ENCODE results near the gene SNX25.
"Not testable (repeated sequence)": the region's sequence is repeated elsewhere in the genome, so short reads cannot be mapped to it uniquely, and the experiment has no call there.

The SNX25 gene
- 43.4 to 49.1 reads per million in 2 donors for total RNA-seq

DNA sequence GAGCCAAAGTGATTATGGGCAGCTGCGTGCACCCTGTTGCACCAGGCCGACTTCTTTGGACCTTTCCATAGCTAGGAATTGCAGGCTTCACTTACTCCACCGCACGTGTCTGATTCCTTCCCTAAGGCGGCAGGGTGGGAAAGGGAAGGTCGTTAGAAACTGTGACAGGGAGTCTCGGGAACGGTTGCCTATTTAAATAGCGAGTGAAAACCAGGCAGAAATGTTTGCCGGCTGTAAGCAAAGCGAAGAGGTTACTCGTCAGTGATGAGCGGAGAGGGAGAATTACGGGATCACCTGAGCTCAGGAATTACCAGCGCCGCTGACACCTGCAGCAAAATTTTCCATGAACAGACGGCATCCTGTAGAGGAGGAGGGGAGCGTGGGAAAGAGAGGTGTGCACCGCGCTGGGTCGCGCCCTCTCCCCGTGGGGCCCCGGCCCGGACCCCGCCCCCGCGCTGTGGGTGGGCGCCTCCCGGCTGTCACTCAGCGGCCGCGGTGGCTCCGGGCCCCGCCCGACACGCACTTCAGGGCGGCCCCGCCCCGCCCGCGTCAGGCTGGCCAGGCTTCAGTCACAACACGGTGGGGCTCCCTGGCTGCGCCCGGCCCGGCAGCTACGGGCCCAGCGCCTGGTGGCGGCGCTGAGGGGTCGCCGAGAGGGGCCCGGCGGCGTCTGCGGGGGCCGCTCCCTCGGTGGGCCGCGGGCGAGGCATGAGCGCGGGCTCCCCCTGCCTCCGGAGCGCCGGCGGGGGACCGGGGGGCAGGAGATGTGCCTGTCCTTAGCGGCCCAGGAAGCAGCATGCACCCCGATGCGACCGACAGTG, at the start of gene SNX25:
Gene SNX25 (plus strand): TSS at position 568 of the 821 bp plus-strand sequence. CDS start 229 bp downstream, at position 797.
- DNase-seq: peak; percentile 82

DNA sequence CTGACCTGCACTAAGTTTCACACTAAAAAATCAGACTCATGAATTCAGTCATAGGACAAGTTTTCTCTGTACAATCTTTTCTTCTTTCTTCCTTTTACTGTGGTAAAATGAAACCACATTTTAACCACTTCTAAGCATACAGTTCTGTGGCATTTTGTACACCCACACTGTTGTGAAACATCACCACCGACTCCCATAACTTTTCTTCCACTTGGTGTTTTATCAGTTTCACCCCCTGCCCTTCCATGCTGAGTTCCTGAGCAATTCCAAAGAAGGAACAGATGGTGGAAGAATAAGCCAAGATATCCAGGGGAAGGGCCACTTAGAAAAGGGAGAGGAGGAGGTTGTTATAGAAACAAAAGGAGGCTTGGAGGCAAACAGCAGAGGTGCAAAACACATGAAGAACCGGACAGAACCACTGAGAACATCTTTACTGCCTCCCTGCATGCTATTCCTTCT, 43.8 kb upstream of the SNX25 start:
- no peak for DNase-seq

DNA sequence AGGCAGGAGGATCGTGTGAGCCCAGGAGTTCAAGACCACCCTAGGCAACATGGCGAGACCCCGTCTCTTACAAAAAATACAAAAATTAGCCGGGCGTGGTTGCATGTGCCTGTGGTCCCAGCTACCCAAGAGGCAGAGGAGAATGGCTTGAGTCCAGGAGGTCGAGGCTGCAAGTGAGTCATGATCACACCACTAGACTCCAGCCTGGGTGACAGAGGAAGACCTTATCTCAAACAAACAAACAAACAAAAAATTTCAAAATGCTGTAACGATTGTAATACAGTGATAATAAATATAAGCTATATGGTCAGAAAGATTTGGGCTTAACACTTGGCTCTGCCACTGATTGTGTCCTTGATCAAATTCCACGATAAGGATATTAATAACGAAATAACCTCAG, 42.2 kb upstream of the SNX25 start:
- no peak for DNase-seq

DNA sequence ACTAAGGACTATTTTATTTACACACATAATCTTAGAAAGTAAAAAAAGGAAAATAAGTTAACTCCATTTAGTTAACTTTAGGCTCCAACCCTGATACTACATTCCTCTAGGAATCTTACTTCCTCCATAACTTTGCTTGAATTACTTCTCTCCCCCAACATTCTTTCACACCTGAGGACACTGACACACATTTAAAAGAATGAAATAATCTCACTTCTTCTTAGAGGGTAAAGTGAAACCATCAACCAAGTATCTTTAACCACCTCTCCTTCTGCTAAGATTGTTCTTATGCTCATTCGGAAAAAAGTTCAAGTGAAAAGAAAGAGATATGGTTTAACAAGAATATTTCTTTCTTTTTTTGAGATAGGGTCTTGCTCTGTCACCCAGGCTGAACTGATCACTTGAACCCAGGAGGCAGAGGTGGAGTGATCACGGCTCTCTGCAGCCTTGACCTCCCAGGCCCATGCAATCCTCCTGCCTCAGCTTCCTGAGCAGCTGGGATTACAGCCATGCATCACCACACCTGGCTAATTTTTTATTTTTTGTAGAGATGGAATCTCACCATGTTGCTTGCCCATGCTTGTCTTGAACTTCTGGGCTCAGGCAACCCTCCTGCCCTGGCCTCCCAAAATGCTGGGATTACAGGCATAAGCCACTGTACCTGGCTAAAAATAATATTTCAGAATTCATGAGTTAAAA, 37.9 kb upstream of the SNX25 start:
- no peak for DNase-seq

DNA sequence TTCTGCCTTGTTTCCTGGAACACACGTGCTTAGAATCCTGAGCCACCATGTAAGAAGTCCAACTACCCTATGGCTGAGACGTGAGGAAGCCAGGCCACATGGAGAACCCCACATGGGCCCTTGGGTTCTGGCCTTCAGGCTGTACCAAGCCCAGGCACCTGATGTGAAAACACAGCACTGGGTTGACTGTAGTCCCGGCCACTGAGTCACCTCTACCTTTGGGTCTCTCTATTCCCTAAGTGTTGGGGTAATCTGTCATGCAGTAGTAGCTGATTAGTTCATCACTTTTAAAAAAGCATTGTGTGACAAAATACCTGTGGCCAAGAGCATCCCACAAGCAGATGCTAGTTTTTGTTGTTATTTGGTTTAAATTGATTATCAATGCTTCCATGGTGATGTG, 29.9 kb upstream of the SNX25 start:
- DNase-seq: no peak

DNA sequence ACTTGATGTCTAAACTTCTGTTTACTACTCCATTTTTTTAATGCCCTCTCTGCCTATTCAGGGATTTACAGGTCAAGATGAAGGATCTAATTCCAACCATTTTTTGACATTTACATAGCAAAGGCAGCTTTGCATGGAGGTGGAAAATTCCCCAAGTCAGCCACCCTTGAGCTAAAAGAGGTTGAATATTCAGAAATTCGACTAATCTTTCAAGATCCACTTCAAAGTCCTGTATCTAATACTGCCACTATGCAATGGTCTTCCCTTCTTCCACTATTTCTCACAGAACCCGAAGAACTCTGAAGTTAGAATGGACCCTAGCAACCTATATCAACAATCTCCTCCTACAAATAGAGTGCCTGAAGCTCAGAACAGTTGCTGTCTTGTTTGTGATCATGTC, 27.2 kb upstream of the SNX25 start:
- no peak for DNase-seq

DNA sequence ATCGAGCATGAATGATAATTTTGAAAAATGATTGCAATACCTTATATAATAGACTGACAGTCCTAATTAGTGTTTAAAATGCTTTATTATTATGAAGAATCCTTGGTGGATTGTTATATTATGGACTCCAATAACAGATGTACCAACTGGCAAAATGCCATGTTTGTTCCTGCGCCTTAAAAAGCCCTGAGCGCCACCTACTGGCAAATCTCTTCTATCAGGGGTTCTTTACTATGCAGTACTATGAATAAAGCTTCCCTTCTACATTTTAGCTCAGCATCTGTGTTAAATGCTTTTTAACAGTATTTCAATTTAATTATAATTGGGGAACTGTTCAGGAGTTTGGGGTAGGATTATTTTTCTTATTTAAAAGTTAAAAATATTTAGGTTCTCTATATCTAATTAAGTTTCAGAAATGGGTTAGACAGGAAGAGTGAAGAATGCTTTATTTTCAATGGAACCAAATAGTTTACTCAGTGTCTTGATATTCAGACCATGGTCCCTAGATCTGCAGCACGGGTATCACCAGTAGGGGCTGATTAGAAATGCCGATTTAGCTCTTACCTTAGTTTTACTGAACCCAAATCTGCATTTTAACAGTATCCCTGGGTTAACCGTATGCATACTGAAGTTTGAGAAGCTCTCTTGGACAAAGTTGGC, 25.6 kb upstream of the SNX25 start:
- peak; percentile 70 for DNase-seq

DNA sequence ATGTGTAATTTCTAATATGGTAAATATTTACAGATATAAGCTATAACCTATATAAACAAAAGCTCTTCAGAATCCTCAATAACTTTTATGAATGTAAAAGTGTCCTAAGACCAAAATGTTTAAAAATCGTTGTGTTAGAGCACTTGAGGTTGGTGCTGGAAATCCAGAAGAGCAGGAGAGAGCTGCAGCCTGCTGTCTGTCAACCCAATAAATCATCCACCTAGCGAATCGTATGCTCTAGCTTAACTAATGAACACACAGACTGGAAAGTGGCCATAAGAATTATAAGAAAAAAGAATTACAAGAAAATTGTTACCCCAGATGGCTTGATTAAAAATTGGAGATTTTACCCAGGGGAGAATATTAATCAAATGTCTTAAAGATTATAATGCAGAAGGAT, 22.6 kb upstream of the SNX25 start:
- no peak for DNase-seq

DNA sequence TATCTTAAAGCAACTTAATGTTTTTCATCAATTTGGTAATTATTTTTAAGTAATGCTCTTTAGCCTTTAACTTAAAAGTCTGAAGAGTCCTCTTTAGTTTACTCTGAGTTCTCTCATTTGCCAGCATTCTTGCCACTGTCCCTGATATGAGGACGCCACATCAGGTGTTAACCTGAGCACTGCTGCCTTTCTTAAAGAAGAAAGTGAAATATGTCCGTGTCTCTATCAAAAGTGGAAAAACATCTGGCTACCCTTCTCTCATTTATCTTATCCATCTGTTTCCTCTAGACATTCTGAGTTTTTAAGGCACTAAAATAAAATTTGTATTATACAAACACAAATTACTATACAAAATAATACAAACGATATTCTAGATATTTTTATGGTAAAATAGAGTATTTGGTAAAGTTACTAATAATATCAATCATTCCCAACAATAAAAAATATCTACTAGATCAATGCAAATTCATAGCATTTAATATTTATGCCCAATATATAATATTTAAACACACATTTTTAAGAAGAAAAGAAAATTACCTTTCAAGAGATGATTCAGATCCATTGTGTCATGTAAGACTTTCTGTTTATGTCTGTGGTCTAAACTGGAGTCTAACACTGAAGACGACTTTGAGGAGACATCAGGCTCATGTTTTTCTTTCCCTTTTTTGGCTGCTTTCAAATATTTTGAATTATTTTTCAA, 19.6 kb upstream of the SNX25 start:
- no peak for DNase-seq

DNA sequence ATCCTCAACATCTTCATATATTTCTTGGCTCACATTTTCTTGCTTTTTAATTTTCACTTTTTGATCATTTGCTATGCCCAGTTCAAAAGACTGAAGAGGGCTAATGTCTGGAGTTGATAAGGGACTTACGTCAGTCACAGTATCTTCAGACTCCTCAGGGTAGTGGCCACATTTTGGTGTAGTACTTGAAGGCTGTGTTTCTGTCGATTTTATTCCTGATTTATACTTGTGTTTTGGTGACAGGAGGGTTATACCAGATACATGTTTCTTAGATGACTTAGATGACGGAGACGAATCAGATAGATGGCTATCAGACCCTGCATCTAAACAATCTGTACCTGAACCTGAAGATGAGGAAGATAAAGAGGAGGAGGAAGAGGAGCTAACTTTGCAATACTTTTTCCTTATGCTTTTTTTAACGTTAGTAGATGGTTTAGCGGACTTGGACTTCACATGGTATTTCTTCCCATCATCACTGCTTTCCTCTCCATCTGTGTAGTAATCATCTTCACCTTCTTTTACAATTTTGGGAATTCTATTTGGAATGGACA, 19.0 kb upstream of the SNX25 start:
- no peak for DNase-seq

DNA sequence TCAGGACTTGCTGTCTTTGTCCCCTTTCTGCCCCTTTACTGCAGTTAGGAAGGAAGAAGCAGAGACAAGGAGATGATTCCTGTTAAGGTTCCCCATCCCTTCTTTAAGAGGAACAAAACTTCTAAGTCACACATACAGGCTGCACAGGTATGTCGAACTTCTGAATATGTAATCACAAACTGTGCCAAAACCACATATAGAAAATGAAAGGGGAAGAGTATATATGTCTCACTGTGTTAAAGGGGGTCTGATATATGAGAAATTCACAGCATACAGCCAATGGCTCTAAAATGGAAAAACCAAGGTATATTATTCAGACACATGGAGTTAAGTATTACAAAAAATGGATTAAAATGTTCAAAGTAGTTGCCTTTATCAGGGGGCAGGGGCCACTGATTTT, 17.3 kb upstream of the SNX25 start:
- no peak for DNase-seq

DNA sequence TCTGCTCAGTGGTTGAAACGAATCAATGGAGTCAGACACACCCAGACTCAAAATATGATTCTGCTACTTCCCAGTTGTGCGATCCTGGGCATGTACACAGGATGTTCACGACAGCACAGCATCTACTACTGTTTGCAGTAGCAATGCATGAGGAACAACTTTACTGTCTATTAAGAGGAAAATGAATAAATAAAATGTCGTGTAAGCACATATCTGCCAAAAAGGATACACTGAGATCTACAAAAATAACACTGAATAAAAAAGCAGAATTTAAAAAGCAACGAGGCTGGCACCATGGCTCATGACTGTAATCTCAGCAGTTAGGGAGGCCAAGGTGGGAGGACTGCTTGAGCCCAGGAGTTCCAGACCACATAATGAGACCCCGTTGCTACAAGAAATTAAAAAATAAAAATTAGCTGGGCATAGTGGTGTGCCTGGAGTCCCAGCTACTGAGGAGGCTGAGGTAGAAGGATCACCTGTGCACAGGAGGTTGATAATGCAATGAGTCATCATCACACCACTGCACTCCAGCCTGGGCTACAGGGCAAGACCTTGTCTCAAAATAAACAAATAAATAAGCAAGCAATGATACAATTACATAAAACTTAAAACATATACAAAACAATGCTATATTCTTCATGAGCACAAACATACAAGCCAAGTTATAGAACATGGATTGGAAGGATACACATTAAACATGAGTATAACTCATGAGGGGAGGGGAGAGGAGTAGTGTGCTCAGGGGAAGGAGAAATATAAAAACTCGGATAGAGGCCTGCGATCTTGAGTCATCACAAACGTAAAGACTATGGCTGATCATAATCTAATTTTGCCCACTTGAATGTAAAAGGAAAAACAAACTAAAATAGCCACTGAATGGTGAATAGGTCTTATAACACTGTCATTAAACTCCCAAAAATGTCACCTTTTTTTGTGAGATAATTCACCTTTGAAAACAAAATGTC, 14.2 kb upstream of the SNX25 start:
- DNase-seq: no peak

DNA sequence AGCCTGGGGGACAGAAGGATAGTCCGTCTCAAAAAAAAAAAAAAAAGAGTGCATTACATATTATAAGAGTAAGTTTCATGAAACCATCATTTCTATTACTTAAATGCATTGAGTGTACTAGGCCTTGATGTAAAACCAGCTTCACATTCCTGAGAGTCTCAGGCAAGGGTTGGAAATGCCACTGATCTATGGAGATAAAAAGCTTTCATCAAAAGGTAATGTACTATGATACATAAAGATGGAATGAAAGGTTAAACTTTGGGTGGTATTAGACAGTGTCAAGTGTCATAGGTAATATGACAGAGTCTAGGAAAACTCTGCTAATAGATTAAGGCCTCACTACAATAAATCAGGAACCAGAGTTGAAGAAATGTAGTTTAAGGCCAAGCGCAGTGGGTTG, 13.0 kb upstream of the SNX25 start:
- DNase-seq: no peak

DNA sequence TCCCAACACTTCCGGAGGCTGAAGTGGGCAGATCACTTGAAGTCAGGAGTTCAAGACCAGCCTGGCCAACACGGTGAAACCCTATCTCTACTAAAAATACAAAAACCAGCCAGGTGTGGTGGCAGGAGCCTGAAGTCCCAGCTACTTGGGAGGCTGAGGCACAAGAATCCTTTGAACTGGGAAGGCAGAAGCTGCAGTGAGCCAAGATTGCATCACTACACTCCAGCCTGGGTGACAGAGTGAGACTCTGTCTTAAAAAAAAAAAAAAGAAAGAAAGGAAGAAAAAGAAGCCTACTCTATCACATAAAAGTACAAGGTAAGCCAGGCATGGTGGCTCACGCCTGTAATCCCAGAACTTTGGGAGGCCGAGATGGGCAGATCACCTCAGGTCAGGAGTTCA, 11.2 kb upstream of the SNX25 start:
- not testable (repeated sequence) for DNase-seq

DNA sequence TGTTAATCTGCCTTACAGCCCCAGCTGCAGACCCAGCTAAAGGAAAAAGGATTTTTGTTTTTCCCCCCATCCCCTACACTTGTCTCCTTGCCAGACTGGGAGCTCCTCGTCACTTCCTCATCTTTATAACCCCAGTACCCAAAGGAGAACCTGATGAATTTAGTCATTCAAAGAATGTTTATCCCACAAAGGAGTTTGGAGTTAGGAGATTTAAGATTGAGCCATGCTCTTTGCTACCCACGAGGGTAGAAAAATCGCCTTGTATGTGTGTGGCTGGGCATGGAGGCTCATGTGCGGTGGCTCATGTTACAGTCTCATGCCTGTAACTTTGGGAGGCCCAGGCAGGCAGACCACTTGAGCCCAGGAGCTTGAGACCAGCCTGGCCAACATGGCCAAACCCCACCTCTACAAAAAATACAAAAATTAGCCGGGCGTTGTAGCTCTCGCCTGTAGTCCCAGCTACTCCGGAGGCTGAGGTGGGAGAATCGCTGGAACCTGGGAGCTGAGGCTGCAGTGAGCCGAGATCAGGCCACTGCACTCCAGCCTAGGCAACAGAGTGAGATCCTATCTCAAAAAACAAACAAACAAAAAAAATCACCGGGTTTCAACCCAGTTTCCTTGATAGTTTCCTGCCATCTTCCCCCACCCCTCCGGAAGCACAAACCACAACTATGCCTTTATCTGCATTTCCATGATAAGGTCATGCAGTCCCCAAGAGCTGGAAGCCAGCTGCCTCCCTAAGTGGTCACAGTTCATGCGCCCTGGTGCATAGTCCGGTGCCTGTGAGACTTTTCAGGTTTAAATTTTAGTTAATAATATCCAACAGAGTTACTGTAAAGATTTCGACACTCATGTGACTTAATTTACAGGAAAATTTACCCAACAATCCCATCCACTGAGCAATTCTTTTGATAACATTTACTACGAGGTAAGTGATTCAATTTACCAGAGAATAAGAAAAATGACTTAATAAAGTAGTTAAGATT, 7.1 kb upstream of the SNX25 start:
- DNase-seq: peak; percentile 54

DNA sequence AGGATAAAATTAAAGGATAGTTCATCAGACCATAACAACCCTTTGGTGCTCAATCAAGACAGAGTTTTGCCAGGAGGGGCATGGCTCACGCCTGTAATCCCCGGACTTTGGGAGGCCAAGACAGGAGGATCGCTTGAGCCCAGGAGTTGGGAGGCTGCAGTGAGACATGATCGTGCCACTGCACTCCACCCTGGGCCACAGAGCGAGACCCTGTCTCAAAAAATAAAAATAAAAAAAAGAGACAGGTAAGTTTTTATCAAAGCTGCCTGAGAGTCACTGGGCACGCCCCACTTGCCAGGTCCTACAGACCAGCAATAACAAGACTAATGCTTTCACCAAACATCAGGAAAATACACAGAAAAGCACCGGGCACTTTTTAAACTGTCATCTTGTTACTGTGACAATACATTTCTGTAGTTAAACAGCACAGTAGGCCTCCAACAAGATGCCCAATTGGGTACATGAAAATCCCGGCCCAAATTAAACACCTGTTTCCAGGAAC, 6.4 kb upstream of the SNX25 start:
- peak; percentile 8 for DNase-seq

DNA sequence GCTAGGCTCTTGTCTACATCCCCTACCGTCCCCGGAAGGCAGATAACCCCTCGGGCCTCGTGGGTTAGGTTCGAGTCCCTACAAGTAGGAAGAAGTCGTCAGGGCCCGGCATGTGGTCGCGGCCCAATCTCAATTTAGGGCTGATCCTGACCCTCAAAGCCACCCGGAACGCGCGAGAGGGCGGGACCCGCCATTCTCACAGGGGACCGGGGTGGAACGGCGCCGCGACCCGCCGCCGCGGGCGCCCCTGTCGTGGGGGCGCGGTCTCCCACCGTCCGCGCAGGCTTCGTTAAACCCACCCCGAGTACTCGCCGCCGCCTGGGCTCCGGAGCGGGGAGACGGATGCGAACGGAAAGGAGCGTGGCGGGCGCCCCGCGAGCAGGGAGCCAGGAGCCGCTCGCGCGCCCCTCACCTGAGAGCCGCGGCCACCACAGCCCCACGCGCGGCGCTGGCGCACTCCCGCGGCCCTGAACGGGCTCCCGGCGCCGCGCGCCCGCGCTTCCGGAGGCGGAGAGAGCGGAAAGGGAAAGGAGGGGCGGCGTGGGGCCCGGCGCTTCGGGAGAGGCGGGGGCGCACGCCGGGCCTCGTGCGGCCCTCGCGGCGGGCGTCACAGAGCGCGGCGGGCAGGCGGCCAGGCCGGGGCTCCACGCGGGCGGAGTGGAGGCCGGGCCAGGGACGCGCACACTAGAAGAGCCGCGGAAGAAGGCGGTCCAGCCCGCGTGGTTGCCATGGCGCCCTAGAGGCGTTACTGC, 5.7 kb upstream of the SNX25 start, which contains the start of gene CFAP97:
Gene CFAP97 (minus strand): TSS at position 515 of the 752 bp plus-strand sequence. CDS start 12,804 bp downstream, outside the sequence.
- peak; percentile 76 for DNase-seq

DNA sequence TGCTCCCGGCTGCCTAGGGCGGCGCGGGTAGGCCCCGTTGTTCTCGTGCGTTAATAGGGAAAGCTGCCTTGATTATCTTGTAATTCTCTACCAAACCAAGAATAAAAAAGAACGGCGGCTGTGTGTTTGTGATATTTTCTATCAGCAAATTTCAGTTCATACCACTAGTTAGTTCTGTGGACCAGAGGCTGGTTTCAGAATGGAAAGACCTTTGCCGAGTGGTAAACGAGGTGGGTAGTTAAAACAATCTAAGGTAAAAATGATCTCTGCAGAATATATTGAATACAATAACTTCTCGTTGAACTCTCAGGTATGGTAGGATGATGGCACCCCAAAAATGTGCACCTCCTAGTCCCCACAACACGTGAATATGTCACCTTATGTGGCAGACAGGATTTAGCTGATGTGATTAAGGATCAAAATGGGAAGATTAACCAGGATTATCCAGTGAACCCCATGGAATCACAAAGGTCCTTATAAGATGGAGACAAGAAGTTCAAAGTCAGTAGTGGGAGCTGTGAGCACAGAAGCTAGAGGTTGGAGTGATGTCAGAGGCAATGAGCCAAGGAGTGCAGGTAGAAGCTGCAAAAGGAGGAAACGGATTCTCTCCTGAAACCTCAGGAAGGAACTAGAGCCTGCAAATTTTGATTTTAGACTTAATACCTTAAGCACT, 5.0 kb upstream of the SNX25 start:
- DNase-seq: no peak

Measured in T-helper 9 cell (primary cell).